KOPT-K1 (cell line): ENCODE results near the gene MMP17.

ENCODE experiments used
- H3K27ac ChIP-seq: fragments of 200-600 bp; sonication (generic); 2 replicates; pipeline ENCODE4 v1.5.1; 2016; ENCODE audit warnings: antibody characterized with exemption, mild to moderate bottlenecking, low read depth, low read length; ENCODE audit not compliant: poor library complexity, severe bottlenecking
- H3K36me3 ChIP-seq: fragments of 200-600 bp; sonication (generic); 2 replicates; pipeline ENCODE4 v1.5.1; 2017; ENCODE audit warnings: antibody characterized with exemption, mild to moderate bottlenecking, low read length, moderate library complexity; ENCODE audit not compliant: insufficient read depth
- H3K9me3 ChIP-seq: fragments of 200-600 bp; sonication (generic); 2 replicates; pipeline ENCODE4 v1.5.1; 2017; ENCODE audit warnings: antibody characterized with exemption, low read length, mild to moderate bottlenecking; ENCODE audit not compliant: insufficient read depth, poor library complexity, severe bottlenecking

Gene MMP17

DNA sequence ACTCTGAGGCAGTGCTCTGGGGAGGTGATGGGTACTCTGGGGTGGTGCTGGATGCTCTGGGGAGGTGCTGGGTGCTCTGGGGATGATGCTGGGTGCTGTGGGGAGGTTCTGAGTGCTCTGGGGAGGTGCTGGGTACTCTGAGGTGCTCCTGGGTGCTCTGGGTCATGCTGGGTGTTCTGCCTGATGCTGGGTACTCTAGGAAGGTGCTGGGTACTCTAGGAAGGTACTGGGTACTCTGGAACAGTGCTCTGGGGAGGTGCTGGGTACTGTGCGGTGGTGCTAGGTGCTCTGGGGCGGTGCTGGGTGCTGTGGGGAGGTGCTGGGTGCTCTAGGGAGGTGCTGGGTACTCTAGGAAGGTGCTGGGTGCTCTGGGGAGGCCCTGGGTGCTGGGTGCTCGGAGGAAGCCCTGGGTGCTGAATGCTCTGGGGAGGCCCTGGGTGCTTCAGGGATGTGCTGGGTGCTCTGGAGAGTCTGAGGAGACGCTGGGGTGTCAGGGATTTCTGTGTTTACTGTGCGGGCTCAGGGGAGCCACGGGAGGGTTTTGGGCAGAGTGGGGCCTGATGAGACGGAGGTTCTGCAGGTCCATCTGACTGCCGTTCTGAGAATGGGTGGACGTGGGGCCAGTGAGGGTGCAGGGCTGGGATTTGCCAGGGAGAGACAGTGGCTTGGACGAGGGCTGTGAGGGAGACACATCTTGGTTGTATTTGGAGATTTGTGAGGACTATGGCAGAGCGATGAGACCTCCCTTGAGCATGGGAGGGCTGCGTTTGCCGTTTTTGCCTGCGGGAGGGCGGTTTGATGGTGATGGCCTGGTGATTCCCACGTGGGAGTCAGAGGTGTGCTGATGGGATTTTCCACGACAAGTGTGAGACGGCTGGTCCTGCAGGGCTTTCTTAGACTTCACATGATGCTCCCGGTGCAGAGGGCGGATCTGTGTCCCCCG is 30.0 kb downstream of the MMP17 start:
- H3K9me3 ChIP-seq = no peaks in the 10 kb centered on the region
- no peaks in the 10 kb centered on the region for H3K36me3 ChIP-seq
- H3K27ac ChIP-seq = no peak overlapping the region

DNA sequence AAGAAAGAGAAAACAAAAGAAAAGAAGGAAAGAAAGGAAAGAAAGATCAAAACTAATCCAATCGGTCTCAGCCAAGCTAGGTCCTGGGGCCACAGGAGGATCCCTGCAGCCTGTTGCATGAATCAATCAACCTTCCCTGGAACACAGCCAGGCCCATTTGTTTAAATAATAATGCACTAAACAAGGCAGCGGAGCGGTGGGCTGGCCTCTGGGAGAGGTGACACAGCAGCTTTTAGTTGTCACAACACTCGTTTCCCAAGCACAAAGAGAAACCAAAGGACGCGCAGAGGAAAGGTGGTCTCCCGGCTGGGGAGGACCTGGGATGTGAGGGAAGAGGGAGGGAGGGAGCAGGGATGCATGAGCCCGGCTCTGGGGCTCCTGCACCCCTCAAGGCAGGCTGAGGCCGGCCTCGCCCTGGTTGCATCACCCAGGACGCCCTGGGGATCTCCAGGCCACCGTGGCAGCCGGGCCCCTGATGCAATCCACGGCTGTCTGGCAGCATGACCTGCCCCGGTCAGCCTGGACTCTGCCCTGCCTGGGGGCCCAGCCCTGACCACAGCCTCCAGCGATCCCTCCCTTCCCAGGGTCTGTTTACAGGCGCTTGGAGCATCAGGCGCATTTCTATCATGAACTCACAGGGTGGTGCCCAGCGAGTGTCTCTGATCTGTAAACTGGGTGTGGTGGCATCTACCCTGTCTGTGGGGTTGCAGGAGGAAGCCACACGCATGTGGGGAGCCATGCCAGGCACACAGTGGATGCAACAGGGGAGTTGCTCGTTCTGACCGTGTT is 32.5 kb downstream of the MMP17 start:
- H3K27ac ChIP-seq = no peak overlapping the region
- no peaks in the 10 kb centered on the region for H3K9me3 ChIP-seq
- no peaks in the 10 kb centered on the region for H3K36me3 ChIP-seq

DNA sequence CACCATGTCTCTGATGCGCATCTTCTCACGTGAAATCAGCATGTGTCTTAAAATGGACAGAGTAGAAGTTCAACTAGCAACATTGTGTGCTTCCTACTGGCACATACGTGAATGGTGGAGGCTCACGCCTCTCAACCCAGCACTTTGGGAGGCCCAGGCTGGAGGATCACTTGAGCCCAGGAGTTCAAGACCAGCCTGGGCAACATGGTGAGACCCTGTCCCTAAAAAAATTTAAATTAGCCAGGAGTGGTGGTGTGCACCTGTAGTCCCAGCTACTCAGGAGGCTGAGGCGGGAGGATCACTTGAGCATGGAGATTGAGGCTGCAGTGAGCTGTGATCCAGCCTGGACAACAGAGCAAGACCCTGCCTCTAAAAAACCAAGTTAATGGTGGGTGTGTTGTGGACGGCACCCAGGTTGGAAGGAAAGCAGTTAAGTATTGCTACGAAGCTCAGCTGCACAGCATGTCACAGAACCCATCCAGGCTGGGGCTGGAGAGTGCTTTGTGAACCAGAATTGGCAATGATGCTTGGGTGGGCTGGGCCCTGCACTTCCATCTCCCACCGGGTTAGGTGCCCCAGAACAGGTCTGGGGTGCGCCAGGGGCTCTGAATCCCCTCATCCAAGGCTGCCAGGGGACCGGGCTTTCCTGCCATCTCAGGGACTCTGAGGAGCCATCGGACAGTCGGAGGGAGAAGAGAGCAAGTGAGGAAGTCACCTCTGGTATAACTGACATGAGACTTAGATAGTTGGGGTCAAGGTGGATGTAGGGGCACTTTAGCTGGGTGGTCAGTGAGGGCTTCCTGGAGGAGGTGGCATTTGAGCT is 33.3 kb downstream of the MMP17 start:
- H3K9me3 ChIP-seq = no peaks in the 10 kb centered on the region
- H3K36me3 ChIP-seq = no peaks in the 10 kb centered on the region
- no peak overlapping the region for H3K27ac ChIP-seq

DNA sequence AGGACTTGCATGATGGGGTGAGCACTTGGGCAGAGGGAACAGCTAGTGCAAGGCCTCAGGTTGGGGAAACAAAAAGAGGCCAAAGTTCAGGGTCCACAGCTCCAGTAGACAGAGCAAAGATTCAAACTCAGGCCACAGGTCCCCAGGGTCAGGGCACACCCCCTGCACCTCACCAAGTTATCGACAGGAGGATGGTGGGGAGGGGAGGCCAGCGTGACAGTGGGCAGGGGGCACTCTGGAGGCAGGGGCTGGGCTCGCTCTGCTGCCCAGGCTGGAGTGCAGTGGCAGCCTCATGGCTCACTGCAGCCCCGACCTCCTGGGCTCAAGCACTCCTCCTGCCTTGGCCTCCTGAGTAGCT is 33.9 kb downstream of the MMP17 start:
- H3K9me3 ChIP-seq = no peaks in the 10 kb centered on the region
- H3K27ac ChIP-seq = no peak overlapping the region
- no peaks in the 10 kb centered on the region for H3K36me3 ChIP-seq

DNA sequence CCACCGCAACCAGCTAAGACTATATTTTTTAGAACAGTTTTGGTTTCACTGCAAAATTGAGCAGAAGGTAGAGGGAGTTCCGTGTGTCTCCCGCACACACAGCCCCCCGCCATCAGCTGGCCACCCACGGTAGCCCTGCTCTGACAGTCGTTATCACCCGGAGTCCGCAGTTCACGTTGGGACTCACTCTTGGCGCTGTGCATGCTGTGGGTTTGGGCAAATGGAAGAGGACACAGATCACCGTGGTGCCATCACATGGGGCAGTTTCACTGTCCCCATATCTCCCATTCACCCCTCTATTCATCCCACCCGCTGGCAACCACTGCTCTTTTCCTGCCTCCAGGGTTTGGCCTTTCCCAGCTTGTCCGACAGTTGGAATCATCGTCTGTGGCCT is 34.4 kb downstream of the MMP17 start:
- Histone ChIP-seq H3K27ac (no peak overlapping the region), H3K36me3 (no peaks in the 10 kb centered on the region), H3K9me3 (no peaks in the 10 kb centered on the region)

DNA sequence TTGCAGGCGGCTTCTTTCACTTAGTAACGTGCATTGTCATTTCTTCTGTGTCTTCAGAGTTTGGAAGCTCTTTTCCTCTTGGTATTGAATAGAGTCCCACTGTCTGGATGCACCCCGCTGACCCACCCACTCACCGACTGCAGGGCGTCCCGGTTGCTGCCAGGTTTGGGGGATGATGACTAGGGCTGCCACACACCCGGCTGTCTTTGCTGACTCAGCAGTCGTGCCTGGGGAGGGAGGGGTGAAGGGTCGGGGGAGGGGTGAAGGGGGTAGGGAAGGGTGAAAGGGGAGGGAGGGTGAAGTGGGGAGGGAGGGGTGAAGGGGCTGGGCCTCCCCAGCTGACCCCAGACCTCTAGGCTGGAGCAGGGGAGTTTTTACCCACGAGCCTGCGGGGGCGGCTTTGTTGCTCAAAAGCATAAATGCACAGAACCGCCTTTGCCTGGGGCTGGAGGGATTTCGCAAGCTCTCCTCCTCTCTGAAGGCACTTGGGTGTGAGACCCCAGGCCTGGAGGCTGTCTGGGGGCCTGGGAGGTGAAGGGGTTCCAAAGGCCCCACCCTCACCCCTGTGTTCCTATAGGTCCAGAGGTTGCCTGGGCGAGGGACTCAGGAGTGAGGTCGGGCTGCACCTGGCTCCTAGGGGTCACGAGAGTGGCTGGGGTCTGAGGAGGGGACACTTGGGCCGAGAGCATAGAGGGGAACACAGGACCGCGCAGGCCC is 35.0 kb downstream of the MMP17 start:
- no peaks in the 10 kb centered on the region for H3K36me3 ChIP-seq
- no peak overlapping the region for H3K27ac ChIP-seq
- no peaks in the 10 kb centered on the region for H3K9me3 ChIP-seq

DNA sequence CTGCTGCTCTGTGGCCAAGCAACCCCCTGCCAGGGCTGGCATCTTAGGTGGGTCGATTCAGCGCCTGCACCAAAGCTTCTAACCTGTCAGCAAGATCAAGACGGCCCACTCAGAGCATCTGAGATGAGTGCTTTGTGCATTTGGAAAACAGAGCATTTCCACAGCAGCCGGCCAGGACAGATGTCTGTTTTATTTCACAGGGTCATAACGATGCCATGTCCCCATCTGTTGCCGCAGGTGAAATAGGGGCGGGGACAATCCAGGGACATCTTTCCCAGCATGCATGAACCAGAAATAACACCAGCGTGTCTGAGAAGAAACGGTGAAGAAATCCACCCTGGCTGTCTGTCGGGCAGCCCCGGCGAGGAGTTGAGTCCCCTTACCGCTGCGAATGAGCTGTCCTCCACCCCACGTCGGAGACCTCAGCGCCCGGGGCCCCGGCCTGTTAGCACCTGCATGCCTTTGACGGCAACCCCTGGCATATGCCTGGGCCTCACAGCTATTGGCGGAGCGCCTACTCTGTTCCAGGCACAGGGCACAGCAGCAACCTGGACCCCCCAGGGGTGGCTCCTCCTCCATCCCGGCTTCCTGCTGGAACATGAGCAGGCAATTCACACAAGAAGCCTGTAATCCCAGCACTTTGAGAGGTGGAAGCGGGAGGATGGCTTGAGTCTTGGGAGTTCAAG is 35.7 kb downstream of the MMP17 start:
- H3K27ac ChIP-seq = no peak overlapping the region
- no peaks in the 10 kb centered on the region for H3K36me3 ChIP-seq
- no peaks in the 10 kb centered on the region for H3K9me3 ChIP-seq

DNA sequence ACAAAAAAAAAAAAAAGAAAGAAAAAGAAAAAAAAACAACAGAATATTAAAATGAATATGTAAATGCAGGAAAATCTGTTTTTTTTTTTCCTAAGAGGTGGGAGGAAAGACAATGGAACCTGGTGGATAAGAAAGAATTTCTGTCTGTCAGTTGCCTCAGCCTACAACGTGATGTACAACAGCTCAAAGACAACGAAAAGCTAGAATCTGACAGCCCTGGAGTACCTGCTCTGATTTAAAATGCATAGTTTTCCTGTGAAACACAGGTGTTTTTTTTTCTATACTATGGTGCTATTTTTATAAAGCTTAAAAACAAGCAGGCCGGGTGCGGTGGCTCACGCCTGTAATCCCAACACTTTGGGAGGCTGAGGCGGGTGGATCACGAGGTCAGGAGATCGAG is 36.3 kb downstream of the MMP17 start:
- Histone ChIP-seq H3K27ac (no peak overlapping the region), H3K36me3 (no peaks in the 10 kb centered on the region), H3K9me3 (no peaks in the 10 kb centered on the region)

DNA sequence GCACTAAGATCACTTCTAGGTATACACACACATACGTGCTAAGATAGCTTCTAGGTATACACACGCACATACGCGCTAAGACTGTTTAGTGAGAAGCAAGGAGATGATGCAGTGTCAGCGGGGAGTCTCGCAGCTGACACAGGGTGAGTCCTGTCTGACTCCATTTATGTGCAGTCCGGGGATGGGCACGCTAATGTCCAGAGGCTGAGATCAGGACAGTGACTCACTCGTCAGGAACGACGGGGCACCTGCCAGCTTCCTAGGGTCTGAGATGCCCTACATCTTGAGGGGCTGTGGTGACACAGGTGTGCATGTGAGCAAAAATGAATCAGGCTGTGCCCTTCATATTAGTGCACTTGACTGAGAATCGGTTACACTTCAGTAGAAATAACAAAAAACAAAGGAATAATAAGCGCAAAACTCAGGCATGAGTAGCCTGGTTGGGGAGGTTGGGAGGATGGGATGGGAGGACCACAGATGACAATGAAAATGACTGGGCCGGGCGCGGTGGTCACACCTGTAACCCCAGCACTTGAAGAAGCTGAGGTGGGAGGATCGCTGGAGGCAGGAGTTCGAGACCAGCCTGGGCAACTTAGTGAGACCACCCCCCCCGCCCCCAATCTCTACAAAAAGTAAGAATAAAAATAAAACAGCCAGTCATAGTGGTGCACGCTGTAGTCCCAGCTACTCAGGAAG is 37.1 kb downstream of the MMP17 start:
- Histone ChIP-seq H3K9me3 (no peaks in the 10 kb centered on the region), H3K36me3 (no peaks in the 10 kb centered on the region), H3K27ac (no peak overlapping the region)

DNA sequence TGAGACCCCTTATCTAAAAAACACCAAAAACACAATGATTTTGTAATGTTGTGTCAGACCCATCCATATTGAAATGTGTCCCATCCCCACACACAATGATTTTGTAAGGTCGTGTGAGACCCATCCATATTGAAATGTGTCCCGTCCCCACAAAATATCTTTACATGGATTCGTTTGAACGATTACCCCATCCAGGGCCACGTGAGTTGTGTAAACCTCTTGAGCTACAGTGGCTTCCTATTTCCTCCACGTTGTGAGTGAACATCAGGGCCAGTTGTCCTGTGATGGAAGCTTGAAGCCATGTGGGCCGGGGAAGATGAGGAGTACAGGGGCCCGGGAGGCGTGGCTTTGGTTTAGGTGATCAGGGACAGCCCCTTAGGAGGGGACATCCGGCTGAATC is 39.3 kb downstream of the MMP17 start:
- no peak overlapping the region for H3K27ac ChIP-seq

DNA sequence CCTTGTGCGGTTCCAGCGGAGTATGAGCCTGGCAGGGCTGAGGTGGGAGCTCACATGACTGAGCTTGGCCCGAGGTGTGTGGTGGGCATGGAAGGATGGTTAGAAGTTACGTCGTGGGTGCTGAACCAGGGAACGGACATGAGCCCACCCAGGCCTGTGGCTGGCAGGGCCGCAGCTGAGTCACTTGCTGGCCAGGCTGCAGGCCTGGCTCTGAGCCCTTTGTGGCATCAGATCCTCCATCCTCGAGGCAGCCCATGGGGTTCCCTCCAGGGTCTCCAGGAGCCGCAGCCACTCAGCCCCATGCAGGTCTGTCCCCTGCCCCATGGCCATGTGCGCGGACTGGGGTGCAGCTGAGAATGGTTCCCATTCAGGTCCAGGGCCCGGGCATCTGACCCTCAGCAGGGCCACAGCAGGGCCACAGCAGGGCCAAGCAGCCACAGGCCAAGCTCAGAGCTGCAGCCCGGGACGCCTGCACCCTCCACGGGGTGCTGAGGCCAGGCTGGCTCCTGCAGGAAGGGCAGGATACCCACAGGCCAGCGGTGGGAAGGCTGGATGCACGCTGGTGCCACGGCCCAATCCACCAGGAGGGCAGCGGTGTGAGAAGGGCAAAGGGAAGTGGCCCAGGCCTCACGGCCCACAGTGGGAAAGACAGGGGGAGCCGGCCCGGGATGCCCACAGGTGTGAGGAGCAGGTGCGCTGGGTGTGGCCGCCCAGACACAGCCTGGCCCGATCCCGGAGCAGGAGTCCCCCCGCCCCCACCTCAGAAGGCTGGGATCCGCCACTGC is 39.9 kb downstream of the MMP17 start:
- H3K36me3 ChIP-seq = no peaks in the 10 kb centered on the region
- peaks cover under 1% of the 10 kb centered on the region for H3K9me3 ChIP-seq
- no peak overlapping the region for H3K27ac ChIP-seq

More for the DNA sequence above, 39.3 kb downstream of the MMP17 start:
- Histone ChIP-seq H3K36me3 (no peaks in the 10 kb centered on the region), H3K9me3 (no peaks in the 10 kb centered on the region)

DNA sequence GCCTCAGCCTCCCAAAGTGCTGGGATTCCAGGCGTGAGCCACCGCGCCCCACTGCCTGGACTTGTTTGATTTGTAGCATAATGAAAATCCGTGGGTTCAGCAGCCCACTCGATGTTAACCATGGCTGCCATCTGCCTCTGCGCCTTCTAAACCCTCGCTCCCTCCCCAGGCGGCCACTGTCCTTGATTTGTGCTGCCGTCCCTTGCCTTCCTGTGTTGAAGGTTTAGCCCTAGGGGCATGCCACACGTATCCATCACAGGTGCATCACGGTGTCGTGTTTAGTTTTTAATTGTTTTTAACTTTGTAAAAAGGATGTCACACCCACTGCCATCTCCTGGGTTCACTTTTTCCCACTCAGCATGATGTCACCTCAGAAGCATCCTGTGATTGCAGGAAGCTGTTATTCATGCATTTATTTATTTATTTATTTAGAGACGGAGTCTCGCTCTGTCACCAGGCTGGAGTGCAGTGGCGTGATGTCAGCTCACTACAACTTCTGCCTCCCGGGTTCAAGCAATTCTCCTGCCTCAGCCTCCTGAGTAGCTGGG is 41.8 kb downstream of the MMP17 start:
- no peak overlapping the region for H3K27ac ChIP-seq

DNA sequence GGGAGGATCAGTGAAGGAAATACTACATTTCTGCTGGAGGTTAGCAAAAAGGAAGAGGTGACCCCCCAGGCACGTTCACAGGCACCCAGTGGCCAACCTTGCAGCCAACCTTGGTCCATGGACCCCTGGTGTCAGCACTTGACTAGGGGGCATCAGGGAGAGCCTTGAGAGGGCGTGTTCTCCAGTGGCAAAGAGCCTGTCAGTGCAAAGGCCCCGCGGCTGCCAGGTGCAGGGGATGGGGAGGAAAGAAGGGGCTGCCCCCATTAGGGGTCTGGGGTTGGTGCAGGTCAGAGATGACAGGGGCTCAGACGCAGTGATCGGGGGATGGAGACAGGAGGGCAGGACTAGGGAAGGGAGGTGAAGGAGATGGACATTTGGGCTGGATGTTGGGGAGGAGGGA is 43.5 kb downstream of the MMP17 start:
- Histone ChIP-seq H3K36me3 (no peaks in the 10 kb centered on the region), H3K9me3 (peaks cover 10% of the 10 kb centered on the region), H3K27ac (no peak overlapping the region)

More for the DNA sequence above, 41.8 kb downstream of the MMP17 start:
- H3K36me3 ChIP-seq = no peaks in the 10 kb centered on the region
- H3K9me3 ChIP-seq = peaks cover 10% of the 10 kb centered on the region
